Osteocyte (in vitro differentiated cells): ENCODE data around the gene FAM210A. TPM values are rescaled to one million over a fixed set of nuclear protein-coding genes. Genes with fewer than 3 reads are reported as not detected.
A peak's percentile ranks its signal among the peaks of the same experiment; 100 is the strongest.

Experiments
- DNase-seq: peaks from one replicate; pipeline ENCODE4 v3.0.0; 2021; ENCODE audit warnings: mixed read lengths; ENCODE audit not compliant: unreplicated experiment; ENCODE audit errors: extremely low spot score
- H3K27ac Mint-ChIP-seq: one replicate; pipeline ENCODE4 v1.8.0; 2021; ENCODE audit warnings: mild to moderate bottlenecking, mixed read lengths; ENCODE audit not compliant: unreplicated experiment
- H3K27me3 Mint-ChIP-seq: one replicate; pipeline ENCODE4 v1.8.0; 2021; ENCODE audit warnings: mixed read lengths; ENCODE audit not compliant: unreplicated experiment
- H3K36me3 Mint-ChIP-seq: one replicate; pipeline ENCODE4 v1.8.0; 2021; ENCODE audit warnings: mixed read lengths; ENCODE audit not compliant: unreplicated experiment
- H3K4me1 Mint-ChIP-seq: one replicate; pipeline ENCODE4 v1.8.0; 2021; ENCODE audit warnings: mixed read lengths; ENCODE audit not compliant: unreplicated experiment
- H3K4me3 Mint-ChIP-seq: one replicate; pipeline ENCODE4 v1.8.0; 2021; ENCODE audit warnings: mild to moderate bottlenecking, moderate library complexity, mixed read lengths; ENCODE audit not compliant: unreplicated experiment
- H3K9me3 Mint-ChIP-seq: one replicate; pipeline ENCODE4 v1.8.0; 2021; ENCODE audit warnings: mixed read lengths; ENCODE audit not compliant: unreplicated experiment
- total RNA-seq: library from RNA; stranded (reverse); gene quantifications from 2 replicates; pipeline ENCODE4 v1.2.1, GENCODE V29; 2021
- TF ChIP-seq, protein P1 (sequence below): fragments of 200-600 bp; sonication (generic); IDR thresholded peaks from 2 replicates; pipeline ENCODE4 v1.5.0; 2021; ENCODE audit warnings: antibody characterized with exemption, mild to moderate bottlenecking, moderate library complexity

FAM210A gene
- total RNA-seq, 1 donor from 2014 or later: 13.8 TPM

DNA sequence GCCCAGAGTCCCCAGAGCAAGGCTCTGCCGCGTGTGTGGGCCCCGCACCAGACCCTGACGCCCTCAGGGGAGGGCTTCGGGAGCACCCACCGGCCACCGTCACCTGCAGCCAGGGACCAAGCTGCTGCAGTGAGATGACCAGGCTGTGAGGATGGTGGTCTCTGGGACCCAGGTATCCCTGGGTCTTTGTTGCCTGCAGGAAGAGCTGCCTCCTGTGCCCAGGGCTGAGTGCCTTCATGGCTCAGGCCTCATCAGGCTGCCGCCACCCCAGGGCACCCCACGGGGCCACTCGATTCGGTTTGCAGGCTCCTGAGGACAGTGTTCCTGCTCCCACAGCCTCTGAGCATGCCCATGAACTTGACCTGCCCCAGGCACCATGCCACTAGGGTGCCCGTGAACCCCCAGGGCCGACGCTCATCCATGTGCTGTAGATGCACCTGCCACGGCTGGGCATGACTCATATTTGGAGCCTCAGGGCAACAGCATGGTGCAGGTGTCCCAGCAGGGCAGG lies 109.8 kb downstream of the FAM210A start:
- Mint-ChIP-seq H3K27me3 (peaks cover 22% of the 10 kb centered on the region), H3K4me1 (peaks cover 18% of the 10 kb centered on the region), H3K4me3 (no peak overlapping the region), H3K9me3 (no peaks in the 10 kb centered on the region), H3K27ac (no peak overlapping the region), H3K36me3 (no peaks in the 10 kb centered on the region)
- no peak for DNase-seq
- TF ChIP-seq, protein P1, sequence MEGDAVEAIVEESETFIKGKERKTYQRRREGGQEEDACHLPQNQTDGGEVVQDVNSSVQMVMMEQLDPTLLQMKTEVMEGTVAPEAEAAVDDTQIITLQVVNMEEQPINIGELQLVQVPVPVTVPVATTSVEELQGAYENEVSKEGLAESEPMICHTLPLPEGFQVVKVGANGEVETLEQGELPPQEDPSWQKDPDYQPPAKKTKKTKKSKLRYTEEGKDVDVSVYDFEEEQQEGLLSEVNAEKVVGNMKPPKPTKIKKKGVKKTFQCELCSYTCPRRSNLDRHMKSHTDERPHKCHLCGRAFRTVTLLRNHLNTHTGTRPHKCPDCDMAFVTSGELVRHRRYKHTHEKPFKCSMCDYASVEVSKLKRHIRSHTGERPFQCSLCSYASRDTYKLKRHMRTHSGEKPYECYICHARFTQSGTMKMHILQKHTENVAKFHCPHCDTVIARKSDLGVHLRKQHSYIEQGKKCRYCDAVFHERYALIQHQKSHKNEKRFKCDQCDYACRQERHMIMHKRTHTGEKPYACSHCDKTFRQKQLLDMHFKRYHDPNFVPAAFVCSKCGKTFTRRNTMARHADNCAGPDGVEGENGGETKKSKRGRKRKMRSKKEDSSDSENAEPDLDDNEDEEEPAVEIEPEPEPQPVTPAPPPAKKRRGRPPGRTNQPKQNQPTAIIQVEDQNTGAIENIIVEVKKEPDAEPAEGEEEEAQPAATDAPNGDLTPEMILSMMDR: no peak

DNA sequence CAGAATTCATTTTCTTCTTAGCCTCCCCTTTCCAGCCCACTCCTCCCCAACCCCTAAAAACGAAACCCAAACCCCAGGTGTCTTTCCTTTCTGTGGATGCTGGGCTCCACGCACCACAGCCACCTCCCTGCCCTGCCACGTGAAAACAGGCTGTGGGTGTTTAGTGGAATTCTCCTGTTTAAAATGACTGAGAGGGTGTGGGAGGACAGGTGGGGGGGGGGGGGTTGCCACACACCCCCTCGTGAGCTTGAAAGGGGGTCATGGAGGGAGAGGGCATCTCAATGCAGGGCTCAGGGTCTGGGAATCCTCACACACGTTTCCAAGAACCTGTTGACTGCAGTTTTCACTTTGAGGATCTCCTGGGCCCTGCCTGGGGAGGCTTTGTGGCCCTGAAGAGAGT lies 110.3 kb downstream of the FAM210A start:
- Mint-ChIP-seq H3K4me1 (peaks cover 23% of the 10 kb centered on the region), H3K27me3 (peaks cover 28% of the 10 kb centered on the region), H3K9me3 (no peaks in the 10 kb centered on the region), H3K27ac (no peak overlapping the region), H3K36me3 (no peaks in the 10 kb centered on the region), H3K4me3 (no peak overlapping the region)
- DNase-seq: no peak
- TF ChIP-seq, protein P1: no peak

DNA sequence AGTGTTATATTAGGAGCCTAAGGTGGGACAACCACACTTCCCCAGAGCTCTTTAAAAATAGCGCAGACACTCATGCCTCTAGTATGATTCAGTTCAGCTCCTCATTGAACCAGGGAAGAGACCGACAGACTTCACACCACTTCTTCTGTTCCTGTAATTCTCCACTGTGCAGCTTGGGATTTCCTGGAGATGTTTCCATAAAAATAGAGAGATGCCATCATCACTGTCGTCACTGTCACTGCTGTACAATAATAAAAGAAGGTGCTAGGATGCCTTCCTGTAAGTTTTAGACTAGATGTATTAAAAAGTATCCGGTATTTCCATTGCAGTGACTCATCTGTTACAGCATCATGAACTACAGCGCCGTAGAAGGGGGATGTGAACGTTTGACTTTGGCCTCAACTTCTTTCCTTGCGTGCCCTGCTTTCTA lies 110.9 kb downstream of the FAM210A start:
- no peak overlapping the region for H3K4me3 Mint-ChIP-seq
- no peak overlapping the region for H3K27ac Mint-ChIP-seq
- peaks cover 28% of the 10 kb centered on the region for H3K4me1 Mint-ChIP-seq
- no peak for DNase-seq
- no peaks in the 10 kb centered on the region for H3K36me3 Mint-ChIP-seq
- H3K9me3 Mint-ChIP-seq: no peaks in the 10 kb centered on the region
- H3K27me3 Mint-ChIP-seq: peaks cover 32% of the 10 kb centered on the region
- TF ChIP-seq, protein P1: no peak

DNA sequence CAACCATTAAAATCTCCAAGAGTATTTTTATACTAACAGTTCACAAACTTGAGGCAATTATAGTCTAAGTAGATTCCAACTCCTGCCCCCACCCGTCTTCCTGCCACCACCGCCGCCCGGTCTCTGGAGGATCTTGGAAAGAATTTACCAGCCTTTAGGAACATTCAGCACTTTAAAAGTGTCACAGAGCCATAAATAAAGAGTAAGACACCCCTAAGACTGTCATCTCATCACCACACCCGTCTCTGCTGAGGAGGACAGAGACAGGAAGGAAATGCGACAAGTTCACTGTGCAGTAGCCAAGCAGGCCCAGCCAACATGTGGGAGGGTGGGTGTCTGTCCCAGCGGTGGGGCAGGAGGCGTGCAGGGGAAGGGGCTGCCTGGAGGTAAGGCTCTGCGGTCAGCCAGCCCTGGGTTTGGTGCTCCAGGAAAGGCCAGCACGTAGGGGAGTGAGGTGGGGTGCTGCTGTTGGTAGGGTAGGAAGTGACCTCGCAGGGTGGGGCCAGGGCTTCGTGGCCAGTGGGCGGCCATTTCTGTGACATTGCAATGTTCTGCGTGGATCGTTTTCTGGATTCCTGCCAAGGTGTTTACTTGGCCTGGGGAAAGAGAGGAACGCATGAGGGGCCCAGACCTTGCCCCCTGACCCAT lies 111.6 kb downstream of the FAM210A start:
- peak; percentile 73 for DNase-seq
- Mint-ChIP-seq H3K36me3 (no peaks in the 10 kb centered on the region), H3K27ac (no peak overlapping the region), H3K9me3 (no peaks in the 10 kb centered on the region), H3K4me1 (peaks cover 28% of the 10 kb centered on the region), H3K4me3 (no peak overlapping the region), H3K27me3 (peaks cover 32% of the 10 kb centered on the region)
- TF ChIP-seq, protein P1: no peak

DNA sequence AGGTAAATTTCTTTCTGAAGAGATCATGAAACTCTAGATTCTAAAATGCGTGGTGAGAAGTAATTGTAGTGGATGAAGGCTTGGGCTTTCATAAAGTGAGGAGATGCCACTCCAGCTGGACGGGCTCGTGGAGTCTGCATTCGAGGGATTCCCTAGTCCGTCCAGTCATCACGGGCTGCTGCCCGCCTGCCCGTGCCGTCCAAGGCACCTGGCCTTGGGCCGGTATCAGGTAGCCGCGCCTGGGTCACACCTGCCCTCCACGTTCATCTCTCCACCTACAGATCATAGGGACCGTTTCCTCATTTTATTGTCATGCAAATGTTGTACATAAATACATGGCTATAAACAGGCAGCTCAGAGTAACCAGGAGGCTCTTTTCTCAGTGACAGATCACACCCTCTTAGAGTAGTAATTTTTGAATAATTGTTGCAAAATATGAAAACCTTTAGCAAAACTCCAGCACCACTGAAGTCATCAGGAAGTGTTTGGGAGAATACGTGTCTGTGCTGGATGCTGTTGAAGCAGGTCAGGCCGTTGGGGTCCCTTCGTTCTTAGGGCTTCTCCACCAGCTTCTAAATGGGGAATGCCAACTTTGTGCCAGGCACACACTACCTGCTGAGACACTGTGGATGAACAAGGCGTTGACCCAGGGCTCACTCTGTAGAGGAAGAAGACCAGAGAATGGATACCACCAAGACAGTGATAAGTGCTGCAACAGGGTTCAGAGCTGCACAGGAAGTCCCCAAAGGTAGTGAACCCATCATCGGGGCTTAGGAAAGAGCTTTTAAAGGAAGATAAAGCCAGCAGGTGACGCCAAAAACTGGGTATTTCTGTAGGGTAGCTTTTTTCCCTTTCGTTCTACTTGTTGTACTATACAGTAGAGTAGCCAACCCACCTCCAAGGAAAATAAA lies 112.5 kb downstream of the FAM210A start:
- H3K4me1 Mint-ChIP-seq: peaks cover 26% of the 10 kb centered on the region
- H3K27me3 Mint-ChIP-seq: peaks cover 32% of the 10 kb centered on the region
- H3K27ac Mint-ChIP-seq: no peak overlapping the region
- H3K9me3 Mint-ChIP-seq: no peaks in the 10 kb centered on the region
- TF ChIP-seq, protein P1: no peak
- DNase-seq: no peak
- no peak overlapping the region for H3K4me3 Mint-ChIP-seq
- no peaks in the 10 kb centered on the region for H3K36me3 Mint-ChIP-seq
